D721Med (cell line): Measurements from ENCODE around the gene UFD1.

Source experiments
- DNase-seq: peaks from one replicate; pipeline ENCODE4 v3.0.0; 2011; ENCODE audit warnings: low spot score; ENCODE audit not compliant: insufficient read length
- FAIRE-seq: peaks from 2 replicates; lab custom pipeline; 2011; peaks lifted over from hg19 to GRCh38; lab: Jason Lieb, UNC
- CTCF ChIP-seq: IDR thresholded peaks from 2 replicates; pipeline ENCODE4 v1.5.1; 2012; ENCODE audit warnings: mild to moderate bottlenecking, control low read depth; ENCODE audit not compliant: insufficient read depth; ENCODE audit errors: missing control alignments

Gene UFD1

DNA sequence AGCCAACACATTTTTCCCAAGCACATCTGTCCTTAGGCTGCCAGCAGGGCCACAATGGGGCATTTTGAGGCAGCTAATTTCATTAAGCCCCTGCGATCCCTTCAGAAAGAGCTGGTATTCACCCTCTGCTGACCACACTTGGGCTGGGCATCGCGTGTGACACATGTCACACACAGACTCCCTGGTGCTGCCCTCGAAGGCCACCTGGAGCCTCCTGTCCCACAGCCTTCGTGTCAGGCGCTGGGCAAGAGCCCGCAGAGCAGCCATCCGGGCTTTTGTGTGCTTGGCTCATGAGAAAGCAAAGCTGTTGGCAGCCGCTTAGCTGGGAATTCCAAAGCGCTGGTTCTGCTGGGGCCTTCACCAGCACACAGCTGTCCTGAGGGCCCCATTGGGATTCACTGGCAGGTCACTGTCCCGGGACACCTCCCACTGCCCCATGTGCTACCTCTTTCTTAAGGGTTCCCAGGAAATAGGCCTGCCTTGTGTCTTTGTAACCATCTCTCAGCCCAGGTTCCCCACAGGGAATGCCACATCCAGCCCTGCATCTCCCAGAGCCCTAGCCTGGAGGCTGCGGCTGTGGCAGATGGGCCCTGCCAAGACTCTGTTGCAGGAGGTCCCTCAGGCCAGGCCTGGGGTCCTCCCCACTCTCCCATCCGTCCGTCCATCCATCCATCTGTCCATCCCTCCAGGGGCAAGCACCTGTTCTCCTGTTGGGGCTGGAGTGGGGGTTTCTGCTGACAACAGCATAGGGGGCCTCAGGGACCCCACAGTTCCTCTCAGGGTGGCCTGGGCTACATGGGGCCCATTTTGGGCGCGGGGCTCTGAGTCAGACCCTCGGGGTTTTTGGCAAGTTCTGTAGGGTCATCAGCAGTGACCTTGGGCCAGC, 40.3 kb upstream of the UFD1 start:
- DNase-seq (no peak), FAIRE-seq (no peak)
- no peak for TF ChIP-seq CTCF

DNA sequence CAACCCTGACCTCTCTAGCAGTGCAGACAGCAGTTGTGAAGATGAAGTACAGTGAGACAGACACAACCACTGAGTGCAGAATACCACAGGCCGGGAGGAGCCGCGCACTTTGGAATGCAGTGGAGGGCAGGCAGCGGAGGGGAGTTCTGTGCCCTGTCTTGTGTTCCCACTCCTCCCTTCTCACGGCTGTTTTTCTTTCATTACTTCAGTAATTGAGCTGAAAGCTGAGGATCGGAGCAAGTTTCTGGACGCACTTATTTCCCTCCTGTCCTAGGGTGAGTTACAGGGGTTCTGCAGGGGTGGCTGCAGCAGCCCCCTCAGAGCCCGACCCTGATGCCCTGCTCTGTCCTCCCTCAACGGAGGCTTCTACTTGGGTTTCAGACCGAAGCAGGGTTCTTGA, 39.6 kb upstream of the UFD1 start:
- TF ChIP-seq CTCF: no peak
- DNase-seq (no peak), FAIRE-seq (no peak)

DNA sequence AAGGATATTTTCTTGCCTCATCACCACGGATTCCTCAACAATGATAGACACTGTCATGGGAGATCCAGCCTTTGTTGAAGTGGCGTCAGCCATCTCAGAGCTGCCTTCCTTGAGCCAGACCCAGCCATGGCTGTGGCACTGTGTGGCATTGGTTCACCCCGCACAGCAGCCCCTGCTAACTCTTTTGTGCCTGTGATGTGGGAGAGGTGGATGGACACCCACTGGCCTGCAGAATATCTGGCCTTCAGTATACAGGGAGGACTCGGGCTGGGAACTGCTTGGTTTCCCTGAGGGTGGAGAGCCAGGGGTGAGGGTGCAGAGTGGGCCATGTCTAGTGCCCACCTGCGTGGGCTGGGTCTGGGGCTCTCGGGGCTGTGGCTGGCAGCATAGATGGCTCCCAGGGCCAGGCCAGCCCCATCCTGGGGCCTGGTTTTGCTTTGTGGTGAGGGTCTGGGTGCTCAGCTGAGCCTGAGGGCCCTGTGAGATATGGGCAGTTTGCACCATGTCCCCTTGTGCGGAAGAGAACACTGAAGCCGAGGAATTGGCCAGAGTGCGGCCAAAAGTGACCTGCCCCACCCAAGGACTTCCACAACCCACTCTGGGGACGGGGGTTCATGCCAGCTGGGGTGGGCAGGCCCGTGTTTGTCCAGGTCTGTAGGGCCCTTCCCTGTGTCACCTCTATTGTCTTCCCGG, 39.1 kb upstream of the UFD1 start:
- no peak for DNase-seq
- TF ChIP-seq CTCF: no peak
- FAIRE-seq: no peak

GRCh38 chr22:19517171-19517500, 38.1 kb upstream of the UFD1 start:
- DNase-seq (no peak), FAIRE-seq (no peak)
- TF ChIP-seq CTCF: no peak

GRCh38 chr22:19516378-19517170, 37.6 kb upstream of the UFD1 start:
- DNase-seq: no peak
- no peak for FAIRE-seq
- TF ChIP-seq CTCF: no peak

DNA sequence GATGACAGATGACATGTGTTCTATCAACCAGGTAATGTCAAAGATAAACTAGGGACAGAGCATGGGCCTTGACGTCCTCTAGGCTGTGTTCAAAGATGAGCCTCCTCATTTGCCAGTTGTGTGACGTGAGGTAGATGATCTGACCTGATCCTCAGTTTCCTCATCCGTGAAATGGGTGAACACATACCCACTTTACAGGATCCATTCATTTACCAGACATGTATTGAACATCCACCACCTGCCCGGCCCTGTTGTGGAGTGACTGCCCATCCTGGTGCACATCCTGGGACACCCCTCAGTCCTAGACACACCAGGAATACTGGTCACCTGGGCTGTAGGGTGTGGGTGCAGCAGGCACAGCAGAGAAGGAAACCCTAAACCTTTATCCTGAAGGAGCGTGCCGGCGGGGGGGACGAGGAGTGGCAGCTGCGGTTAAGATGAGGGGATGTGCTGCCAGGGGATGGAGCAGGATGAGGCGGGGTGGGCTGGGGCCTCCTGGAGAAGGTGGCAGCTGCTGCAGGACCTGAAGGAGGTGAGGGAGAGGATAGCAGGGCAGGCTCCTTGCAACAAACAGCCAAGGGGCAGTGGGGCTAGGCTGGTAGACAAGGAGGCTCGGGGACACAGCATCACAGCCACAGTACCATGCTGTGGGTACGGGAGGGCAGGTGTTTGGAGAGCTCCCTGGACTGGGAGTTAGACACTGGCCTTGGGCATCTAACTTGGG, 36.8 kb upstream of the UFD1 start:
- TF ChIP-seq CTCF: no peak
- FAIRE-seq (peak; percentile 83), DNase-seq (no peak)
